CD14-positive monocyte (primary cell): ENCODE data around the gene STARD13. TPM values are rescaled to one million over a fixed set of nuclear protein-coding genes. Genes with fewer than 3 reads are reported as not detected.

Experiments
- DNase-seq, 3 donors: peaks; one replicate each; pipeline ENCODE4 v3.0.0-alpha.2; 2011 to 2022
- H2AFZ ChIP-seq: 2 replicates; pipeline ENCODE4 v1.6.0; 2012; ENCODE audit warnings: mild to moderate bottlenecking, low read depth, low read length, inconsistent platforms; ENCODE audit not compliant: insufficient read depth, poor library complexity, severe bottlenecking
- H3K27ac ChIP-seq, 2 donors: 1 replicate in 1 of 2; 2 replicates in 1 of 2; pipeline ENCODE4 v1.5.1; 2012 to 2013; ENCODE audit warnings: low read length in 2 of 2, control low read depth in 1 of 2, inconsistent platforms in 1 of 2, low read depth in 1 of 2, mild to moderate bottlenecking in 1 of 2
- H3K27me3 ChIP-seq, 2 donors: one replicate each; pipeline versions ENCODE4 v1.6.0 to v1.6.1; 2011 to 2013; ENCODE audit warnings: low read length in 2 of 2; ENCODE audit not compliant: control insufficient read depth in 2 of 2, insufficient read depth in 2 of 2
- H3K36me3 ChIP-seq, 2 donors: replicated peaks in 1 of 2; 1 replicate in 1 of 2; 2 replicates in 1 of 2; pipeline versions ENCODE4 v1.5.1 to v1.6.1; 2012 to 2013; ENCODE audit warnings: low read length in 2 of 2, control low read depth in 1 of 2, inconsistent platforms in 1 of 2, mild to moderate bottlenecking in 1 of 2; ENCODE audit not compliant: insufficient read depth in 2 of 2, control insufficient read depth in 1 of 2
- H3K4me1 ChIP-seq, 2 donors: 1 replicate in 1 of 2; 2 replicates in 1 of 2; pipeline versions ENCODE4 v1.5.1 to v1.6.1; 2012 to 2013; ENCODE audit warnings: low read length in 2 of 2, control low read depth in 1 of 2, inconsistent platforms in 1 of 2, mild to moderate bottlenecking in 1 of 2, moderate library complexity in 1 of 2; ENCODE audit not compliant: insufficient read depth in 2 of 2, control insufficient read depth in 1 of 2
- H3K4me2 ChIP-seq: replicated peaks from 2 replicates; pipeline ENCODE3; 2012; ENCODE audit warnings: low read length, moderate library complexity, mild to moderate bottlenecking; ENCODE audit not compliant: poor library complexity, severe bottlenecking; ENCODE audit errors: extremely low read depth
- H3K4me3 ChIP-seq, 3 experiments: fragments of 200-600 bp in 1 of 3; sonication (generic) in 1 of 3; replicated peaks in 1 of 3; 1 replicate in 2 of 3; 2 replicates in 1 of 3; pipeline ENCODE4 v1.5.1; 2011 to 2013; ENCODE audit warnings: low read length in 3 of 3, mild to moderate bottlenecking in 3 of 3, control low read depth in 2 of 3, low read depth in 2 of 3, inconsistent platforms in 1 of 3, moderate library complexity in 1 of 3
- H3K79me2 ChIP-seq: 2 replicates; pipeline ENCODE4 v1.6.0; 2012; ENCODE audit warnings: mild to moderate bottlenecking, control low read depth, inconsistent platforms, low read length, moderate library complexity; ENCODE audit not compliant: insufficient read depth
- H3K9ac ChIP-seq: 2 replicates; pipeline ENCODE4 v1.6.0; 2017; ENCODE audit warnings: low read length, mild to moderate bottlenecking; ENCODE audit not compliant: insufficient read depth, poor library complexity, severe bottlenecking
- H3K9me3 ChIP-seq, 2 donors: replicated peaks in 1 of 2; 1 replicate in 1 of 2; 2 replicates in 1 of 2; pipeline versions ENCODE4 v1.5.1 to v1.6.1; 2012 to 2013; ENCODE audit warnings: low read length in 2 of 2, control low read depth in 1 of 2; ENCODE audit not compliant: control insufficient read depth in 1 of 2, insufficient read depth in 1 of 2
- H4K20me1 ChIP-seq: 2 replicates; pipeline ENCODE4 v1.6.0; 2012; ENCODE audit warnings: mild to moderate bottlenecking, low read length, control low read depth, moderate library complexity; ENCODE audit not compliant: insufficient read depth
- H3K27ac Mint-ChIP-seq, 7 donors: one replicate each; pipeline ENCODE4 v1.8.0; 2020; ENCODE audit warnings: mild to moderate bottlenecking in 7 of 7, mixed read lengths in 7 of 7, moderate library complexity in 6 of 7, inconsistent platforms in 2 of 7
- H3K27me3 Mint-ChIP-seq, 3 donors: one replicate each; pipeline ENCODE4 v1.8.0; 2021 to 2022; ENCODE audit warnings: low read depth in 3 of 3, mild to moderate bottlenecking in 3 of 3, mixed read lengths in 3 of 3, moderate library complexity in 3 of 3, inconsistent platforms in 1 of 3
- H3K36me3 Mint-ChIP-seq, 2 donors: one replicate each; pipeline ENCODE4 v1.8.0; 2020; ENCODE audit warnings: mixed read lengths in 2 of 2, inconsistent platforms in 1 of 2, mild to moderate bottlenecking in 1 of 2
- H3K4me1 Mint-ChIP-seq: one replicate; pipeline ENCODE4 v1.8.0; 2020; ENCODE audit warnings: mild to moderate bottlenecking, mixed read lengths
- H3K4me3 Mint-ChIP-seq, 2 donors: one replicate each; pipeline ENCODE4 v1.8.0; 2020; ENCODE audit warnings: mild to moderate bottlenecking in 2 of 2, mixed read lengths in 2 of 2, moderate library complexity in 1 of 2
- H3K9me3 Mint-ChIP-seq, 7 donors: one replicate each; pipeline ENCODE4 v1.8.0; 2020 to 2022; ENCODE audit warnings: mixed read lengths in 7 of 7, mild to moderate bottlenecking in 6 of 7, moderate library complexity in 6 of 7, inconsistent platforms in 2 of 7
- CTCF ChIP-seq: fragments of 200-600 bp; IDR thresholded peaks from one replicate; pipeline ENCODE4 v1.8.0; 2022; ENCODE audit warnings: antibody characterized with exemption, mild to moderate bottlenecking
- WGBS: methylation state at CpG from one replicate; pipeline ENCODE4 v1.1.5; 2013; ENCODE audit warnings: missing lambda C conversion rate; ENCODE audit not compliant: insufficient coverage; 5-methylcytosine and 5-hydroxymethylcytosine counted together
- intact Hi-C, 2 donors: fragments of 100-400 bp; cut with micrococcal nuclease; formaldehyde crosslinking; loops; one replicate each; pipeline versions ENCODE4 v1.15.0 to v1.15.1; 2023
- polyA plus RNA-seq, 3 donors: library from polyadenylated mRNA; depleted of rRNA in 1 of 3; unstranded in 2 of 3; stranded (reverse) in 1 of 3; fragments of 300-500 nt in 2 of 3; fragments of >200 nt in 1 of 3; fragmentation: Illumina TruSeq in 2 of 3; gene quantifications; 1 replicate in 2 of 3; 2 replicates in 1 of 3; pipeline ENCODE4 v1.2.3, GENCODE V29; 2012 to 2021

Gene STARD13
- polyA plus RNA-seq, 3 donors, result 0.37 to 0.69 (median 0.60) TPM

- Histone ChIP-seq H3K27me3 (no peaks in the 10 kb centered on the region), H3K9me3 (no peaks in the 10 kb centered on the region), H3K9ac (no peak overlapping the region), H3K4me2 (no peak overlapping the region), H2AFZ (no peak overlapping the region), H3K36me3 (no peaks in the 10 kb centered on the region), H3K4me3 (no peak overlapping the region), H4K20me1 (no peaks in the 10 kb centered on the region), H3K79me2 (no peaks in the 10 kb centered on the region), H3K27ac (no peak overlapping the region), H3K4me1 (no peaks in the 10 kb centered on the region)
- no peak for DNase-seq
- H3K27me3 Mint-ChIP-seq, result peaks cover 0 to 3% (median 0%) of the 10 kb centered on the region in 3 donors
- peak overlapping the region in 1 of 7 donors; percentile 37 for H3K27ac Mint-ChIP-seq
- no peaks in the 10 kb centered on the region for H3K4me1 Mint-ChIP-seq
- peaks cover 0 to 5% (median 1%) of the 10 kb centered on the region in 7 donors for H3K9me3 Mint-ChIP-seq
- H3K4me3 Mint-ChIP-seq, result no peak overlapping the region
- TF ChIP-seq CTCF, result no peak
- 65% methylated on average over 2 of the region's 3 CpGs for WGBS
- intact Hi-C loops, result no loop called here
- H3K36me3 Mint-ChIP-seq, result no peaks in the 10 kb centered on the region
Observed at GRCh38 chr13:33152389-33152788, 133.2 kb downstream of the STARD13 start.

- 97% methylated on average over 5 of the region's 5 CpGs for WGBS
- Histone ChIP-seq H3K27ac (no peak overlapping the region), H3K9me3 (no peaks in the 10 kb centered on the region), H2AFZ (no peak overlapping the region), H3K4me1 (no peaks in the 10 kb centered on the region), H4K20me1 (no peaks in the 10 kb centered on the region), H3K4me2 (no peak overlapping the region), H3K27me3 (no peaks in the 10 kb centered on the region), H3K9ac (no peak overlapping the region), H3K4me3 (no peak overlapping the region), H3K79me2 (no peaks in the 10 kb centered on the region), H3K36me3 (no peaks in the 10 kb centered on the region)
- no peak for DNase-seq
- Mint-ChIP-seq H3K4me3 (no peak overlapping the region), H3K27me3 (peaks cover 0 to 3% (median 0%) of the 10 kb centered on the region in 3 donors), H3K27ac (no peak overlapping the region), H3K9me3 (peaks cover 0 to 3% (median 1%) of the 10 kb centered on the region in 7 donors), H3K4me1 (no peaks in the 10 kb centered on the region), H3K36me3 (no peaks in the 10 kb centered on the region)
- intact Hi-C loops, result no loop called here
- no peak for TF ChIP-seq CTCF
Observed at GRCh38 chr13:33150662-33151061, 134.9 kb downstream of the STARD13 start.
